Measurements from ENCODE around the gene MYRF. TPM values are rescaled to one million over a fixed set of nuclear protein-coding genes. Genes with fewer than 3 reads are reported as not detected.

The MYRF gene
- total and polyA plus RNA-seq, 2 of the 13 experiments (the other 11 are each of a cell fraction or from before 2014, with no cell fraction given) = 10.2 to 25.9 TPM

- TF ChIP-seq CSRNP2 (CRISPR knock-in tag; conservative IDR thresholded peaks at IDR 0.05; ENCODE audit: low read depth) (no peak), MEIS2 (CRISPR knock-in tag; IDR thresholded peaks at IDR 0.05) (peak; percentile 91), ZFP41 (CRISPR knock-in tag; IDR thresholded peaks at IDR 0.05; ENCODE audit: borderline replicate concordance) (no peak), MXD4 (CRISPR knock-in tag; IDR thresholded peaks at IDR 0.05) (peak; percentile 94), ONECUT2 (CRISPR knock-in tag; IDR thresholded peaks at IDR 0.05) (peak; percentile 37; the same call in 1 of the 2 replicates), NFKBIZ (CRISPR knock-in tag; IDR thresholded peaks at IDR 0.05) (no peak), SALL2 (CRISPR knock-in tag; IDR thresholded peaks at IDR 0.05) (peak; percentile 75), KMT2A (CRISPR knock-in tag; IDR thresholded peaks at IDR 0.05) (peak; percentile 92), TFAP4 (IDR thresholded peaks at IDR 0.05; ENCODE audit: borderline replicate concordance, low read depth) (peak; percentile 98), ARHGAP35 (CRISPR knock-in tag; IDR thresholded peaks at IDR 0.05; ENCODE audit: borderline replicate concordance) (no peak), TFDP1 (CRISPR knock-in tag; IDR thresholded peaks at IDR 0.05; ENCODE audit: borderline replicate concordance) (peak; percentile 92), RFXAP (CRISPR knock-in tag; IDR thresholded peaks at IDR 0.05; ENCODE audit: borderline replicate concordance) (peak; percentile 77), ZNF547 (CRISPR knock-in tag; IDR thresholded peaks at IDR 0.05) (peak; percentile 83)
- TF ChIP-seq, protein P1, sequence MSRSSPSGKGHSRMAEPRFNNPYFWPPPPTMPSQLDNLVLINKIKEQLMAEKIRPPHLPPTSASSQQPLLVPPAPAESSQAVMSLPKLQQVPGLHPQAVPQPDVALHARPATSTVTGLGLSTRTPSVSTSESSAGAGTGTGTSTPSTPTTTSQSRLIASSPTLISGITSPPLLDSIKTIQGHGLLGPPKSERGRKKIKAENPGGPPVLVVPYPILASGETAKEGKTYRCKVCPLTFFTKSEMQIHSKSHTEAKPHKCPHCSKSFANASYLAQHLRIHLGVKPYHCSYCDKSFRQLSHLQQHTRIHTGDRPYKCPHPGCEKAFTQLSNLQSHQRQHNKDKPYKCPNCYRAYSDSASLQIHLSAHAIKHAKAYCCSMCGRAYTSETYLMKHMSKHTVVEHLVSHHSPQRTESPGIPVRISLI (CRISPR knock-in tag; IDR thresholded peaks at IDR 0.05; ENCODE audit: borderline replicate concordance) = peak; percentile 65; the same call in 1 of the 2 replicates
- TF ChIP-seq, protein P2, sequence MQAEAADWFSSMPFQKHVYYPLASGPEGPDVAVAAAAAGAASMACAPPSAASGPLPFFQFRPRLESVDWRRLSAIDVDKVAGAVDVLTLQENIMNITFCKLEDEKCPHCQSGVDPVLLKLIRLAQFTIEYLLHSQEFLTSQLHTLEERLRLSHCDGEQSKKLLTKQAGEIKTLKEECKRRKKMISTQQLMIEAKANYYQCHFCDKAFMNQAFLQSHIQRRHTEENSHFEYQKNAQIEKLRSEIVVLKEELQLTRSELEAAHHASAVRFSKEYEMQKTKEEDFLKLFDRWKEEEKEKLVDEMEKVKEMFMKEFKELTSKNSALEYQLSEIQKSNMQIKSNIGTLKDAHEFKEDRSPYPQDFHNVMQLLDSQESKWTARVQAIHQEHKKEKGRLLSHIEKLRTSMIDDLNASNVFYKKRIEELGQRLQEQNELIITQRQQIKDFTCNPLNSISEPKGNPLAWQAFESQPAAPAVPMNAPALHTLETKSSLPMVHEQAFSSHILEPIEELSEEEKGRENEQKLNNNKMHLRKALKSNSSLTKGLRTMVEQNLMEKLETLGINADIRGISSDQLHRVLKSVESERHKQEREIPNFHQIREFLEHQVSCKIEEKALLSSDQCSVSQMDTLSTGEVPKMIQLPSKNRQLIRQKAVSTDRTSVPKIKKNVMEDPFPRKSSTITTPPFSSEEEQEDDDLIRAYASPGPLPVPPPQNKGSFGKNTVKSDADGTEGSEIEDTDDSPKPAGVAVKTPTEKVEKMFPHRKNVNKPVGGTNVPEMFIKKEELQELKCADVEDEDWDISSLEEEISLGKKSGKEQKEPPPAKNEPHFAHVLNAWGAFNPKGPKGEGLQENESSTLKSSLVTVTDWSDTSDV (CRISPR knock-in tag; IDR thresholded peaks at IDR 0.05) = no peak
Observed at GRCh38 chr11:61816736-61817455, 64.5 kb downstream of the MYRF start, which contains the start of gene FADS1 (continued).

Measured in HepG2 (cell line).